Measurements from ENCODE around the gene KCNJ14. TPM values are rescaled to one million over a fixed set of nuclear protein-coding genes. Genes with fewer than 3 reads are reported as not detected.

The KCNJ14 gene
- total RNA-seq: 1 to 10 TPM; 1.7 to 2.5 TPM
- total RNA-seq: 2.7 to 4.6 reads per million in 2 donors

- H3K4me1 Mint-ChIP-seq: peaks cover 5% of the 10 kb centered on the region
- no peaks in the 10 kb centered on the region for H3K27me3 Mint-ChIP-seq
- no peak for ATAC-seq
- peaks cover 5% of the 10 kb centered on the region for H3K36me3 Mint-ChIP-seq (ENCODE audit: low read depth)
- peak within 1 kb of the TSS; percentile 51 for H3K27ac Mint-ChIP-seq
- H3K4me3 Mint-ChIP-seq: no peak within 1 kb of the TSS
- DNase-seq: no peak
- no peaks in the 10 kb centered on the region for H3K9me3 ChIP-seq (ENCODE audit: control insufficient read depth, low read length, poor library complexity, severe bottlenecking)
Observed at GRCh38 chr19:48455171-48455907, at the start of gene KCNJ14. KCNJ14 (plus strand) TSS chr19:48455574; CDS start chr19:48461725, 6,151 bp downstream.

- Mint-ChIP-seq H3K4me3 (no peak overlapping the region), H3K36me3 (ENCODE audit: low read depth) (peaks cover 3% of the 10 kb centered on the region), H3K4me1 (peaks cover 7% of the 10 kb centered on the region), H3K27me3 (peaks cover 15% of the 10 kb centered on the region), H3K27ac (no peak overlapping the region)
- H3K9me3 ChIP-seq (ENCODE audit: control insufficient read depth, low read length, poor library complexity, severe bottlenecking): no peaks in the 10 kb centered on the region
- ATAC-seq: no peak
- DNase-seq: no peak
Observed at GRCh38 chr19:48405850-48406249, 49.5 kb upstream of the KCNJ14 start.

DNA sequence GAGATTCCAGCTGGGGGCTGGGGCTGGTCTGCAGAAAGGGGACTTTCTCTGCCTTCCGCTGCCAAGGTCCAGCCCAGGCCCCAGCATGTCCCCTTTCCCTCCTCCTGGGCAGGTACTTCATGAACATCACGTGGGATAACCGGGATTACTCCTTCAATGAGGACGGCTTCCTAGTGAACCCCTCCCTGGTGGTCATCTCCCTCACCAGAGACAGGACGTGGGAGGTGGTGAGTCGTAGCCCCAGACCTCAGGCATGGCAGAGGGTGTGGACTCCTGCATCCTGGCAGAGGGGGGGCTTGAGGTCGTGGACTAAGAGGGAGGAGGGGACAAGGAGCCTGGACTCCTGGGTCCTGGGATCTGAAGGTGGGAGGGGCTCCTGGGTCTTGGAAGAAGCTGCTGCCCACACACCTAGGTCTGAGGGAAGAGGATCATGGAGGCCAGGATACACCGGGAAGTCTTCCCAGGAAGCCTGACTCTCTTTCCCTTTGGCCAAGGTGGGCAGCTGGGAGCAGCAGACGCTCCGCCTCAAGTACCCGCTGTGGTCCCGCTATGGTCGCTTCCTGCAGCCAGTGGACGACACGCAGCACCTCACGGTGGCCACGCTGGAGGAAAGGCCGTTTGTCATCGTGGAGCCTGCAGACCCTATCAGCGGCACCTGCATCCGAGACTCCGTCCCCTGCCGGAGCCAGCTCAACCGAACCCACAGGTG is 41.3 kb upstream of the KCNJ14 start:
- H3K4me3 Mint-ChIP-seq: peak overlapping the region; percentile 33
- no peaks in the 10 kb centered on the region for H3K27me3 Mint-ChIP-seq

GRCh38 chr19:48415395-48415794 is 40.0 kb upstream of the KCNJ14 start:
- peak overlapping the region; percentile 87 for H3K4me3 Mint-ChIP-seq
- H3K27me3 Mint-ChIP-seq: no peaks in the 10 kb centered on the region
- H3K36me3 Mint-ChIP-seq (ENCODE audit: low read depth): no peaks in the 10 kb centered on the region
- DNase-seq: peak; percentile 57 to 71 (median 62)
- peaks cover 20% of the 10 kb centered on the region for H3K4me1 Mint-ChIP-seq
- H3K27ac Mint-ChIP-seq: no peak overlapping the region
- no peaks in the 10 kb centered on the region for H3K9me3 ChIP-seq (ENCODE audit: control insufficient read depth, low read length, poor library complexity, severe bottlenecking)
- ATAC-seq: peak; percentile 78

More for the DNA sequence above, 41.3 kb upstream of the KCNJ14 start:
- ATAC-seq (no peak), DNase-seq (no peak)
- H3K4me1 Mint-ChIP-seq: peaks cover 17% of the 10 kb centered on the region
- H3K9me3 ChIP-seq (ENCODE audit: control insufficient read depth, low read length, poor library complexity, severe bottlenecking): no peaks in the 10 kb centered on the region
- no peaks in the 10 kb centered on the region for H3K36me3 Mint-ChIP-seq (ENCODE audit: low read depth)
- H3K27ac Mint-ChIP-seq: no peak overlapping the region

- no peaks in the 10 kb centered on the region for H3K9me3 ChIP-seq (ENCODE audit: control insufficient read depth, low read length, poor library complexity, severe bottlenecking)
- ATAC-seq (no peak), DNase-seq (no peak)
- Mint-ChIP-seq H3K27ac (no peak overlapping the region), H3K4me1 (peaks cover 20% of the 10 kb centered on the region), H3K4me3 (peak overlapping the region; percentile 87), H3K27me3 (no peaks in the 10 kb centered on the region), H3K36me3 (ENCODE audit: low read depth) (no peaks in the 10 kb centered on the region)
Observed at GRCh38 chr19:48415806-48416221, 39.6 kb upstream of the KCNJ14 start.

DNA sequence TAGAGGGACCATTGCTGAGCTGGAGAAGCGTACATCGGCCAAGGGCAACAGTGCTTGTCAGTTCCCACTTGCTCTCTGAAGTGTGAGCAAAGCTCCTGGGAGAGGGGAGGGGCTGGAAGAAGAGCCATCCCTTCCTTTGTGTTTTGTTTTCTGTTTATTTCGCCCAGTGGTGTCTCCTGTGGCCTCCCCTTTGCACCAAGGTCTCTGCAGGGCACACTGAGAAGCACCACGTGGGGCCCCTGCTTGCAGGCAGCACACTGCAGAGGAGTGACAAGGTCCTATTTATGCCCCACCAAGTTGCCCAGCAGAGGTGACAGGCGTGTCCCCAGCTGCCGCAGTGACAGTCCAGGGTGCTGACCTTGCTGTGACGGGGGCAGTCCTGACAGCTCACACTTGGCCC is 38.0 kb upstream of the KCNJ14 start:
- Mint-ChIP-seq H3K4me1 (peaks cover 20% of the 10 kb centered on the region), H3K27me3 (no peaks in the 10 kb centered on the region), H3K36me3 (ENCODE audit: low read depth) (no peaks in the 10 kb centered on the region), H3K27ac (no peak overlapping the region), H3K4me3 (no peak overlapping the region)
- no peak for DNase-seq
- no peaks in the 10 kb centered on the region for H3K9me3 ChIP-seq (ENCODE audit: control insufficient read depth, low read length, poor library complexity, severe bottlenecking)
- no peak for ATAC-seq

DNA sequence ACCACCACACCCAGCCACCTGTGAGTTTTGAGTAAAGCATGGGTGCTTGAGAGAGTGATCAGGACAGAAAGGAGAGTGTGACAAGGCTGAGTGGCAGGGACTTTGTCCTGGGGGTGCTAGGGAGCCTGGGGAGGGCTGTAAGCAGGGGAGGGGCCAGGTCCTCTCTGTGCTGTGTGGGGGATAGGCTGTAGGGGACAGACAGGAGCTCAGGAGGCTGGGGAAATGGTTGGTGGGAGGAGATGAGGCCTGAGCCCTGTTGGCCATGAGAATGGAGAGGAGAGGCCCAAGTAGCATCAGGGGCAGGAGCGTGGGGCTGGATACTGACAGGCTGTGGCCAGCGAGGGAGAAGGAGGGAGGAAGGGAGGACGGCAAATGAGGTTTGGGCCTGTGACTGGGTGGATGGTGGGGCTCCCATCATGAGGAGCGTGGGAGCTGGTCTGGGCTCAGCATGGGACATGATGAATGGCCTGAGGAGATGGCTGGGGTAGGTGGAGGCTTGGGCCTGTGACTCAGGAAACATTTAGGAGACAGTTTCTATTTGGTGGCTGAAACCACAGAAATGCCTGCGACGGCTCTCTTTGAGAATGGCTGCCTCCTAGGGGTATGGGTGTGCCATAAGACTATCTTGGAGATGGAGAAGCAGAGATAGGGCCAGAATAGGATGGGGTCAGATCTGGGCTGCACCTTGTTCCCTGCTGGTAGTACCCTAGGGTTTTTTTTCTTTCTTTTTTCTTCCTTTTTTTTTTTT is 36.9 kb upstream of the KCNJ14 start:
- Mint-ChIP-seq H3K27ac (peak overlapping the region; percentile 69), H3K4me3 (peak overlapping the region; percentile 82), H3K4me1 (peaks cover 20% of the 10 kb centered on the region), H3K36me3 (ENCODE audit: low read depth) (peaks cover 4% of the 10 kb centered on the region), H3K27me3 (no peaks in the 10 kb centered on the region)
- DNase-seq (no peak), ATAC-seq (no peak)
- no peaks in the 10 kb centered on the region for H3K9me3 ChIP-seq (ENCODE audit: control insufficient read depth, low read length, poor library complexity, severe bottlenecking)

DNA sequence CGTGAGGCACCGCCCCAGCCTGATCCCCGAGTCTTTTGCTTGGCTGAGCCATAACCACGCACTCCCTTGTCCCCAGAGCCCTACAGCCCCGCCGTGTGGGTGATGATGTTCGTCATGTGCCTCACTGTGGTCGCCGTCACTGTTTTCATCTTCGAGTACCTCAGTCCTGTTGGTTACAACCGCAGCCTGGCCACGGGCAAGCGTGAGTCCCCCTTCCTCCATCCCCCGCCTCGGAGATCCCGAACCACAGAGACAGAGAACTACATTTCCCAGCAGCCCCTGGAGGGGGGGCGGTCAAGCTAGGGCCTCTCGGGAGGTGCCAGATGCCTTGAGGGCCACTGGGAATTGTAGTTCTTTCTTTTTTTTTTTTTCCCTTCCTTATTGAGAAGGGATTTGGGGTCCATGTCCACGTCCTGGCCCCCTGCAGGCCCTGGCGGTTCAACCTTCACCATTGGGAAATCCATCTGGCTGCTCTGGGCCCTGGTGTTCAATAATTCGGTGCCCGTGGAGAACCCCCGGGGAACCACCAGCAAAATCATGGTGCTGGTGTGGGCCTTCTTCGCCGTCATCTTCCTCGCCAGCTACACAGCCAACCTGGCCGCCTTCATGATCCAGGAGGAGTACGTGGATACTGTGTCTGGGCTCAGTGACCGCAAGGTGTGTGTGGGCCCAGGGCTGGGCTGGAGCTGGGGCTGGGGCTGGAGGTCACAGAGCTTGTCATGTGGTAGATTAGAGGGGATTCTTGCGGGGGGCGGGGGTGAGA is 36.0 kb upstream of the KCNJ14 start:
- peak; percentile 81 for ATAC-seq
- peaks cover 4% of the 10 kb centered on the region for H3K36me3 Mint-ChIP-seq (ENCODE audit: low read depth)
- H3K27me3 Mint-ChIP-seq: no peaks in the 10 kb centered on the region
- H3K4me1 Mint-ChIP-seq: peaks cover 20% of the 10 kb centered on the region
- H3K4me3 Mint-ChIP-seq: peak overlapping the region; percentile 82
- DNase-seq: peak; percentile 46 to 56 (median 54)
- H3K9me3 ChIP-seq (ENCODE audit: control insufficient read depth, low read length, poor library complexity, severe bottlenecking): no peaks in the 10 kb centered on the region
- H3K27ac Mint-ChIP-seq: peak overlapping the region; percentile 69

DNA sequence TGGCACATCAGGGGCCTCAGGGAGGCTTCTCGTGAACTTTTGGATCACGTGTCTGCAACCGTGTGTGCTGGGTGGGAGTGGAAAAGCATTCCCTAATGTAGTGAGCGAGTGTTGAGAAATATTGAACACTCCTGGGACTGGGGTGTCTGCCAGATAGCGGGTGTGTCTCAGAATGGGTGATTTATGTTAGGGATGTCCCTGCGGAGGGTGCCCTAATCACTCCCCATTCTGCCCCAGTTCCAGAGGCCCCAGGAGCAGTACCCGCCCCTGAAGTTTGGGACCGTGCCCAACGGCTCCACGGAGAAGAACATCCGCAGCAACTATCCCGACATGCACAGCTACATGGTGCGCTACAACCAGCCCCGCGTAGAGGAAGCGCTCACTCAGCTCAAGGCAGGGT is 33.8 kb upstream of the KCNJ14 start:
- Mint-ChIP-seq H3K4me3 (no peak overlapping the region), H3K27ac (no peak overlapping the region), H3K36me3 (ENCODE audit: low read depth) (peaks cover 4% of the 10 kb centered on the region), H3K4me1 (peaks cover 13% of the 10 kb centered on the region), H3K27me3 (no peaks in the 10 kb centered on the region)
- H3K9me3 ChIP-seq (ENCODE audit: control insufficient read depth, low read length, poor library complexity, severe bottlenecking): no peaks in the 10 kb centered on the region
- ATAC-seq: no peak
- no peak for DNase-seq

DNA sequence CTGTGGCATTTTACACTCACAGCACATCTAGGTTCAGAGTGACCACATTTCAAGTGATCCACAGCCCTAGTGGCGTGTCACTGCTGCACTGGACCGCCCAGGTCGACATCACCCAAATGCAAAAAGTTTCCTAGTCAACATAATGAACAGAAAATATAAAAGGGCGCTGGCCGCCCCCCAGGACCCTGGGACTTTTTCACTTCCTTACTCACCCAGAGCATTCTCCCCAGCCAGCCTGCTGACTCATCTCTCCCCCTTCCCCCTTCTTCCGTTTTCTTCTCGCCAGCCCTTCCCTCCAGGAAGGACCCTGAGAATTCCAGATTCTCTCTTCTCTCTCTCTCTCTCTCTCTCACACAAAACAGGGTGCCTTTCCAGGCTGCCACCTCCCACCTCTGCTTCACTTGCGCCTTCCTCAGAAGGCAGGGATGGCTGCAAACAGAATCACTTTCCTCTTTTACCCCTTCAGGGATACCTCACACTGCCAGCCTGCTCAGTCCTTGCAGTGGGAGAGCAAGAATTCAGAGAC is 30.6 kb upstream of the KCNJ14 start:
- peaks cover 4% of the 10 kb centered on the region for H3K36me3 Mint-ChIP-seq (ENCODE audit: low read depth)
- peaks cover 2% of the 10 kb centered on the region for H3K4me1 Mint-ChIP-seq
- ATAC-seq: no peak
- no peaks in the 10 kb centered on the region for H3K27me3 Mint-ChIP-seq
- no peak overlapping the region for H3K4me3 Mint-ChIP-seq
- no peak for DNase-seq
- H3K27ac Mint-ChIP-seq: no peak overlapping the region
- no peaks in the 10 kb centered on the region for H3K9me3 ChIP-seq (ENCODE audit: control insufficient read depth, low read length, poor library complexity, severe bottlenecking)

- Mint-ChIP-seq H3K4me1 (peaks cover 2% of the 10 kb centered on the region), H3K36me3 (ENCODE audit: low read depth) (no peaks in the 10 kb centered on the region), H3K4me3 (no peak overlapping the region), H3K27me3 (no peaks in the 10 kb centered on the region), H3K27ac (no peak overlapping the region)
- DNase-seq: no peak
- ATAC-seq: no peak
- no peaks in the 10 kb centered on the region for H3K9me3 ChIP-seq (ENCODE audit: control insufficient read depth, low read length, poor library complexity, severe bottlenecking)
Observed at GRCh38 chr19:48428670-48429069, 26.7 kb upstream of the KCNJ14 start.

- no peak for DNase-seq
- H3K4me1 Mint-ChIP-seq: no peaks in the 10 kb centered on the region
- no peaks in the 10 kb centered on the region for H3K9me3 ChIP-seq (ENCODE audit: control insufficient read depth, low read length, poor library complexity, severe bottlenecking)
- no peak overlapping the region for H3K4me3 Mint-ChIP-seq
- peaks cover 25% of the 10 kb centered on the region for H3K27me3 Mint-ChIP-seq
- H3K36me3 Mint-ChIP-seq (ENCODE audit: low read depth): peaks cover 2% of the 10 kb centered on the region
- H3K27ac Mint-ChIP-seq: peak overlapping the region; percentile 16
- ATAC-seq: no peak
Observed at GRCh38 chr19:48433337-48433736, 22.0 kb upstream of the KCNJ14 start.

All from T-helper 17 cell (primary cell).